A673 (cell line): ENCODE results near the gene PHF2. TPM values are rescaled to one million over a fixed set of nuclear protein-coding genes. Genes with fewer than 3 reads are reported as not detected.

Experiments used
- BruUV-seq: library from RNA; stranded (reverse); fragments of 400-500 nt; replicated peaks from 2 replicates; lab custom pipeline; 2021; lab: Mats Ljungman, UMichigan
- CTCF ChIA-PET: fragments of 300-600 bp; sonication (Branson Sonifier 250); formaldehyde crosslinking; loops from one replicate; lab custom pipeline; 2022; ENCODE audit warnings: antibody characterized with exemption; lab: Charles Lee
- POLR2A ChIA-PET: fragments of 300-600 bp; sonication (Branson Sonifier 250); formaldehyde crosslinking; loops from one replicate; lab custom pipeline; 2022; ENCODE audit warnings: antibody characterized with exemption; ENCODE audit not compliant: low non-redundant PET; lab: Charles Lee
- DNase-seq: peaks from one replicate; pipeline ENCODE4 v3.0.0-alpha.2; 2015; ENCODE audit warnings: low spot score
- H3K27ac ChIP-seq: fragments of 200-600 bp; sonication (generic); 2 replicates; pipeline ENCODE4 v1.5.1; 2016; ENCODE audit warnings: mixed run types, low read depth, mild to moderate bottlenecking, mixed read lengths, antibody characterized with exemption, low read length; ENCODE audit not compliant: poor library complexity, severe bottlenecking
- H3K27me3 ChIP-seq: fragments of 200-600 bp; sonication (generic); replicated peaks from 2 replicates; pipeline ENCODE4 v1.6.1; 2017; ENCODE audit warnings: mixed run types, low read depth, mild to moderate bottlenecking, mixed read lengths, antibody characterized with exemption, low read length; ENCODE audit not compliant: insufficient read depth, poor library complexity
- H3K36me3 ChIP-seq: fragments of 200-600 bp; sonication (generic); 2 replicates; pipeline ENCODE4 v1.6.1; 2016; ENCODE audit warnings: mixed run types, mild to moderate bottlenecking, mixed read lengths, antibody characterized with exemption, low read length; ENCODE audit not compliant: insufficient read depth, poor library complexity, severe bottlenecking
- H3K4me1 ChIP-seq: fragments of 200-600 bp; sonication (generic); 2 replicates; pipeline ENCODE4 v1.6.1; 2017; ENCODE audit warnings: mixed run types, mild to moderate bottlenecking, mixed read lengths, antibody characterized with exemption, low read length; ENCODE audit not compliant: insufficient read depth, poor library complexity, severe bottlenecking
- H3K4me3 ChIP-seq: fragments of 200-600 bp; sonication (generic); 2 replicates; pipeline ENCODE4 v1.5.1; 2016; ENCODE audit warnings: low read depth, mixed run types, mild to moderate bottlenecking, mixed read lengths, low read length; ENCODE audit not compliant: poor library complexity, severe bottlenecking
- H3K9me3 ChIP-seq: fragments of 200-600 bp; sonication (generic); 2 replicates; pipeline ENCODE4 v1.6.1; 2016; ENCODE audit warnings: mixed run types, low read depth, mild to moderate bottlenecking, mixed read lengths, antibody characterized with exemption, low read length; ENCODE audit not compliant: poor library complexity, severe bottlenecking
- EZH2 ChIP-seq: fragments of 200-600 bp; sonication (generic); IDR thresholded peaks from 2 replicates; pipeline ENCODE4 v1.6.1; 2017; ENCODE audit warnings: borderline replicate concordance, low read depth, mild to moderate bottlenecking, mixed read lengths, antibody characterized with exemption, low read length; ENCODE audit not compliant: poor library complexity, severe bottlenecking
- intact Hi-C: fragments of 100-400 bp; cut with micrococcal nuclease; formaldehyde crosslinking; loops from one replicate; pipeline ENCODE4 v1.10.0; 2022; ENCODE audit not compliant: unreplicated experiment
- total RNA-seq: library from RNA; stranded (reverse); gene quantifications from 2 replicates; pipeline ENCODE4 v1.2.3, GENCODE V29; 2021
- TF ChIP-seq, protein P1 (sequence below): fragments of 300-800, 200-600 bp; sonication (generic); conservative IDR thresholded peaks from 2 replicates; pipeline ENCODE4 v1.5.1; 2017; ENCODE audit warnings: low read depth, mild to moderate bottlenecking, antibody characterized with exemption, low read length, moderate library complexity, mixed read lengths

Gene PHF2
- total RNA-seq, 1 experiment from 2014 or later, result 32.7 TPM

- no peak for TF ChIP-seq EZH2
- TF ChIP-seq, protein P1, sequence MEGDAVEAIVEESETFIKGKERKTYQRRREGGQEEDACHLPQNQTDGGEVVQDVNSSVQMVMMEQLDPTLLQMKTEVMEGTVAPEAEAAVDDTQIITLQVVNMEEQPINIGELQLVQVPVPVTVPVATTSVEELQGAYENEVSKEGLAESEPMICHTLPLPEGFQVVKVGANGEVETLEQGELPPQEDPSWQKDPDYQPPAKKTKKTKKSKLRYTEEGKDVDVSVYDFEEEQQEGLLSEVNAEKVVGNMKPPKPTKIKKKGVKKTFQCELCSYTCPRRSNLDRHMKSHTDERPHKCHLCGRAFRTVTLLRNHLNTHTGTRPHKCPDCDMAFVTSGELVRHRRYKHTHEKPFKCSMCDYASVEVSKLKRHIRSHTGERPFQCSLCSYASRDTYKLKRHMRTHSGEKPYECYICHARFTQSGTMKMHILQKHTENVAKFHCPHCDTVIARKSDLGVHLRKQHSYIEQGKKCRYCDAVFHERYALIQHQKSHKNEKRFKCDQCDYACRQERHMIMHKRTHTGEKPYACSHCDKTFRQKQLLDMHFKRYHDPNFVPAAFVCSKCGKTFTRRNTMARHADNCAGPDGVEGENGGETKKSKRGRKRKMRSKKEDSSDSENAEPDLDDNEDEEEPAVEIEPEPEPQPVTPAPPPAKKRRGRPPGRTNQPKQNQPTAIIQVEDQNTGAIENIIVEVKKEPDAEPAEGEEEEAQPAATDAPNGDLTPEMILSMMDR, result no peak
- Histone ChIP-seq H3K4me3 (no peak overlapping the region), H3K9me3 (peaks cover 23% of the 10 kb centered on the region), H3K36me3 (no peaks in the 10 kb centered on the region), H3K27ac (no peak overlapping the region), H3K27me3 (no peaks in the 10 kb centered on the region), H3K4me1 (no peaks in the 10 kb centered on the region)
- BruUV-seq, result no TSS peak
- intact Hi-C loops, result no loop called here
- POLR2A ChIA-PET, result no interaction called here
- CTCF ChIA-PET, result no interaction called here
- DNase-seq, result no peak
Measured at GRCh38 chr9:93612052-93612795, 35.8 kb downstream of the PHF2 start.

GRCh38 chr9:93612796-93613154 lies 36.4 kb downstream of the PHF2 start:
- Histone ChIP-seq H3K9me3 (peaks cover 23% of the 10 kb centered on the region), H3K27me3 (no peaks in the 10 kb centered on the region), H3K4me3 (no peak overlapping the region), H3K4me1 (no peaks in the 10 kb centered on the region), H3K36me3 (no peaks in the 10 kb centered on the region), H3K27ac (no peak overlapping the region)
- intact Hi-C loops, result no loop called here
- ChIA-PET POLR2A (no interaction called here), CTCF (no interaction called here)
- BruUV-seq, result no TSS peak
- no peak for DNase-seq
- TF ChIP-seq, protein P1, result no peak
- no peak for TF ChIP-seq EZH2

GRCh38 chr9:93613174-93613573 lies 36.8 kb downstream of the PHF2 start:
- POLR2A ChIA-PET, result no interaction called here
- Histone ChIP-seq H3K4me1 (no peaks in the 10 kb centered on the region), H3K36me3 (no peaks in the 10 kb centered on the region), H3K9me3 (peaks cover 23% of the 10 kb centered on the region), H3K4me3 (no peak overlapping the region), H3K27ac (no peak overlapping the region), H3K27me3 (no peaks in the 10 kb centered on the region)
- TF ChIP-seq EZH2, result no peak
- TF ChIP-seq, protein P1, result no peak
- BruUV-seq, result no TSS peak
- DNase-seq, result no peak
- CTCF ChIA-PET, result no interaction called here
- intact Hi-C loops, result no loop called here
